Nephron (organoid): ENCODE measurements around the gene NECTIN3.

Experiments
- H3K27ac Mint-ChIP-seq, 3 experiments: 2 replicates each; pipeline ENCODE4 v1.8.0; 2020; ENCODE audit warnings: mixed read lengths in 3 of 3, mild to moderate bottlenecking in 2 of 3, moderate library complexity in 1 of 3
- H3K27me3 Mint-ChIP-seq: 2 replicates; pipeline ENCODE4 v1.8.0; 2021; ENCODE audit warnings: low read depth, mild to moderate bottlenecking, moderate library complexity, mixed read lengths
- H3K36me3 Mint-ChIP-seq: 2 replicates; pipeline ENCODE4 v1.8.0; 2020; ENCODE audit warnings: low read depth, mixed read lengths
- H3K4me1 Mint-ChIP-seq: 2 replicates; pipeline ENCODE4 v1.8.0; 2020; ENCODE audit warnings: mixed read lengths
- H3K4me3 Mint-ChIP-seq, 3 experiments: 2 replicates each; pipeline ENCODE4 v1.8.0; 2020; ENCODE audit warnings: mild to moderate bottlenecking in 3 of 3, mixed read lengths in 3 of 3, moderate library complexity in 2 of 3
- H3K9me3 Mint-ChIP-seq: 2 replicates; pipeline ENCODE4 v1.8.0; 2020; ENCODE audit warnings: mixed read lengths
- TF ChIP-seq, protein P1 (sequence below), 3 experiments: fragments of 200-600 bp; sonication (generic); IDR thresholded peaks; one replicate each; pipeline ENCODE4 v1.5.0; 2021; ENCODE audit warnings: antibody characterized with exemption in 3 of 3; ENCODE audit not compliant: unreplicated experiment in 3 of 3

Gene NECTIN3

DNA sequence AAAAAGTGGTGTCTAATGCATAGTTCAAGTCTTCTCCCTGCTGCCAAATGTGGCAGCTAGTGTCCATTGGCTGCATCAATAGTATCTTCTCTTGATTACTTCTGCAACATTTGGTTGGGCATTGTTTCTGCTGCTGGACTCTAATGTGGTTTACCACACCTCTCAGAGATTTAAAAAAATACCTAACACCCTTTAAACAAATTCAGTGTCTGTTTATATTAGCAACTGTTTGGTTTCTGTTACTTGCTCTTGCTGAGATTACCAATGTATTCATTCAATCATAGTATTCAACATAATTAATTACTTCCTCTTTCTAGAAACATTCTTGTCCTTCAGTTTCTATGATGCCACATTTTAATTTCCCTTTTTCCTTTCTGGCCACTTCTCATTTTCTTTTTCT, 20.3 kb upstream of the NECTIN3 start:
- Mint-ChIP-seq H3K4me3 (no peak overlapping the region), H3K36me3 (peaks cover 4% of the 10 kb centered on the region), H3K27ac (no peak overlapping the region), H3K9me3 (peaks cover 3% of the 10 kb centered on the region), H3K4me1 (peaks cover 5% of the 10 kb centered on the region), H3K27me3 (no peaks in the 10 kb centered on the region)
- TF ChIP-seq, protein P1, sequence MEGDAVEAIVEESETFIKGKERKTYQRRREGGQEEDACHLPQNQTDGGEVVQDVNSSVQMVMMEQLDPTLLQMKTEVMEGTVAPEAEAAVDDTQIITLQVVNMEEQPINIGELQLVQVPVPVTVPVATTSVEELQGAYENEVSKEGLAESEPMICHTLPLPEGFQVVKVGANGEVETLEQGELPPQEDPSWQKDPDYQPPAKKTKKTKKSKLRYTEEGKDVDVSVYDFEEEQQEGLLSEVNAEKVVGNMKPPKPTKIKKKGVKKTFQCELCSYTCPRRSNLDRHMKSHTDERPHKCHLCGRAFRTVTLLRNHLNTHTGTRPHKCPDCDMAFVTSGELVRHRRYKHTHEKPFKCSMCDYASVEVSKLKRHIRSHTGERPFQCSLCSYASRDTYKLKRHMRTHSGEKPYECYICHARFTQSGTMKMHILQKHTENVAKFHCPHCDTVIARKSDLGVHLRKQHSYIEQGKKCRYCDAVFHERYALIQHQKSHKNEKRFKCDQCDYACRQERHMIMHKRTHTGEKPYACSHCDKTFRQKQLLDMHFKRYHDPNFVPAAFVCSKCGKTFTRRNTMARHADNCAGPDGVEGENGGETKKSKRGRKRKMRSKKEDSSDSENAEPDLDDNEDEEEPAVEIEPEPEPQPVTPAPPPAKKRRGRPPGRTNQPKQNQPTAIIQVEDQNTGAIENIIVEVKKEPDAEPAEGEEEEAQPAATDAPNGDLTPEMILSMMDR (IDR thresholded peaks at IDR 0.05; ENCODE audit: unreplicated experiment in 3 of 3): no peak

DNA sequence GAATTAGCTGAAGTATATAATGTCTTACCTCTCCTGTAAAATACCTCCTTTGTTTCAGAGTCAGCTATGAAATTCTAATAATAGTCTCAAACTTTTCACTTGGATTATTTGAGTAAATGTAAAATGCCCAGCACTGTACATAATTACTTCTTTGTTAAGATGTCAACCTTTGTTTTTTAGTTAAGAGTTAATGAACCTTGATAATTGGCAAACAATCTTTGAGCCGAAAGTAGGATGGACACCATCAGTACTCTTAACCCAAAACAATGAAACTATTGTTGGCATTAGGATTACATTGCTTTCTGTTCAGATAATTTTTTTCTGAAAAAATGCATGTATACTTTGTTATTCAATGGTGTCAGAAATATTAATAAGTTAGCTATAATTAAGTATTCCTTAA, 3.0 kb upstream of the NECTIN3 start:
- Mint-ChIP-seq H3K4me1 (peaks cover 9% of the 10 kb centered on the region), H3K36me3 (no peaks in the 10 kb centered on the region), H3K27ac (no peak overlapping the region), H3K4me3 (peak overlapping the region in 1 of 3 experiments; percentile 17), H3K9me3 (no peaks in the 10 kb centered on the region), H3K27me3 (no peaks in the 10 kb centered on the region)
- TF ChIP-seq, protein P1 (IDR thresholded peaks at IDR 0.05; ENCODE audit: unreplicated experiment in 3 of 3): no peak

DNA sequence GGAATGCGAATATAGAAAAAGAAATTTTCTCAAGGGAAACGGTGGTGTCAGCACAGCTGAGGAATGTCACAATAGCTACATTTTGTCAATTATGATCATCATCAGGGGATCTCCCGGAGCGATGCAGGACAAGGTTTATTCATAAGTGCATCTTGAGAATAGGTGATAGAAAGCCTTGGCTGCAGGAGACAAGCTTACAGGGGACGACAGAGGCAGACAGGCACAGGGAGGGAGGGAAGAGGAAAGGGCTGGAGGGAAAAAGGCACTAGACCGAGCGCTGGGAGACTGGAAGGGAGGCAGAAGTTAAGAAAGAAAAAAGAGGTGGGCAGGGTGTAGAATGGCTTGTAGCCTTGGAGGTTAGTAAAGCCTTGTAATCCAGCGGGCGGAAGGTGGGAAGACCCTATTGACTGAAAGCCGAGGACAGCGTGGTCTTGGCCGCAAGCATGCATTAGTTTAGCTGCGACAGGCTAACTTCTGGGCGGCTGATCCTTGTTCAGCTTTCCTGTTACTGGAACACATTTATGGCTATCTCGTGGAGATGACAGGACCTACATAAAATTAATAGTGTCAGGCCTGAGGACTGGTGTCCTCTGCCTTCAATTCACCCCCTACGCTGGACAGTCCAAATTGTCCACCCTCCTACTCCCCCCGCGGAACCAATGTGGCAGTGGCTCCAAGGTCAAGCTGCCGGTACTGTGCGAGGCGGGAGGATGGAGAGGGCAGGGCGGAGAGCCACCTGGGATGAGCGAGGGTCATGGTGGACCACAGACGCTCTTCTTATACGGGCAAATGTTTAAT, 1.4 kb upstream of the NECTIN3 start:
- Mint-ChIP-seq H3K27ac (peak overlapping the region; percentile 88 to 99 (median 98)), H3K4me1 (peaks cover 22% of the 10 kb centered on the region), H3K4me3 (peak overlapping the region; percentile 94 to 98 (median 97)), H3K27me3 (no peaks in the 10 kb centered on the region), H3K36me3 (no peaks in the 10 kb centered on the region), H3K9me3 (no peaks in the 10 kb centered on the region)
- TF ChIP-seq, protein P1 (IDR thresholded peaks at IDR 0.05; ENCODE audit: unreplicated experiment in 3 of 3): no peak

DNA sequence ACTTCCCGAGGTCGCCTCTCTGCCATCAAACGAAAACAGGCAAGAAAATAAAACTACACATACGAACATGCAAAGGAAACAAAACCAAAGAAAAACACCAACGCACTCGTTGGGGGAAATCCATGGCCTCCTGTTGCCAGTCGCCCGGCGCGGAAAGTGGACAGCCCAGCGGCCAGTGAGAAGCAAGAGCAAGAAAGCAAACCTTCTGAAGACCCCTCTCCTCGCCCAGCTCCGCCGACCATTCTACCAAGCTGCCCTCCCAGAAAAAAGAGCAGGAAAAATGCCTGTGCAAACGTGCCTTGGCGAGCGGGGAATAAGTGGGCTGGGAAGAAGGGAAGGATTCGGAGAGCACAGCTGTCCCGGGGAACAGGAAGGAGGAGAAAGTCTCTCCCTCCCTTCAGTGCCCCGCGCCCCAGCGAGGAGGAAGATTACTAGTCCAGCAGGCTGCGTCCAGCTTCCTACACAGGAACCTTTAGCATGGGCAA, 802 bp upstream of the NECTIN3 start:
- no peaks in the 10 kb centered on the region for H3K36me3 Mint-ChIP-seq
- no peaks in the 10 kb centered on the region for H3K27me3 Mint-ChIP-seq
- TF ChIP-seq, protein P1 (IDR thresholded peaks at IDR 0.05; ENCODE audit: unreplicated experiment in 3 of 3): no peak
- no peaks in the 10 kb centered on the region for H3K9me3 Mint-ChIP-seq
- H3K27ac Mint-ChIP-seq: peak overlapping the region; percentile 88 to 99 (median 98)
- peaks cover 25% of the 10 kb centered on the region for H3K4me1 Mint-ChIP-seq
- H3K4me3 Mint-ChIP-seq: peak overlapping the region; percentile 94 to 98 (median 97)

DNA sequence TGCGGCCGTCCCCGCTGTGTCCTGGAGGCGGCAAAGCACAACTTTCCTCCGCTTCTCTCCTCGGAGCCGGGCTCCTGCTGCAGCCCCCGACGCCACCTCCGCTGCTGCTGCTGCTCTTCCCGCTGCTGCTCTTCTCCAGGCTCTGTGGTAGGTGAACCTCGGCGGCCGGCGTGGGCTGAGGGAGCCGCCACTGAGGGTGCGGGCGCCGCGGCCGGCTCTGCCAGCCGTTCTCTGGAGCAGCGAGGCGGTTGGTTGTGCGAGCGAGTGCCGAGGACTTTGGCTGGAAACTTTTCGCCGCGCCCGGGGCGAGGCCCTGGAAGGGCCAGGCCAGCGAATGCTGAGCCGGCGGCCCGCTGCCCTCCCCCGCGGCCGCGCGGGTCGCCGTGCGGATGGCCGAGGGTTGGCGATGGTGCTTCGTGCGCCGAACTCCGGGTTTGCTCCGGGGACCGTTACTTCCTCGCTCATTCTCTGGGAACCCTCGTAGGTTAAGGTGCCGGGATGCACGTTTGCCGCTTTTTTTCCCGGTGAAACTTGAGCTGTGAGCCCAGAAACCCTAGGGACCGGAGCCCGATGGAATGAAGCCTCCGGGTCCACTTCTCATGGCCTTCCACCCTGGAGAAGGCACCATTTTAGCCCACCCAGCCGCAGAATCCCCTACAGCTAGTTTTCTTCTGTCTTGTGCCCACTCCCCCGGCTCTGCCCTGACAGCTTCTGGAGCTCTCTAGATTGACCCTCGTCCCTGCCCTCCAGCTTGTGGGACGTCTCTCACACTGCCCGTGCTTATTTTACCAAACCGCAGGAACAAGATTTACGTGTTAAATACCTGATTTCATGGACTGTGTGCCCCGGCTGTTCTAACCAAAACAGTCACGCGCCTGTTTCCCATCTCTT, 660 bp downstream of the NECTIN3 start:
- no peaks in the 10 kb centered on the region for H3K9me3 Mint-ChIP-seq
- TF ChIP-seq, protein P1 (IDR thresholded peaks at IDR 0.05; ENCODE audit: unreplicated experiment in 3 of 3): no peak
- H3K27me3 Mint-ChIP-seq: no peaks in the 10 kb centered on the region
- peak overlapping the region; percentile 85 to 94 (median 89) for H3K4me3 Mint-ChIP-seq
- peaks cover 28% of the 10 kb centered on the region for H3K4me1 Mint-ChIP-seq
- H3K36me3 Mint-ChIP-seq: no peaks in the 10 kb centered on the region
- peak overlapping the region; percentile 4 to 98 (median 32) for H3K27ac Mint-ChIP-seq
